Measurements from ENCODE around the gene CD2AP.

GRCh38 chr6:47477497-47478232, at the start of gene CD2AP:
- TF ChIP-seq EZH2phosphoT487 (IDR thresholded peaks at IDR 0.05; ENCODE audit: insufficient read depth, low read depth), result no peak
- TF ChIP-seq EZH2 (IDR thresholded peaks at IDR 0.05; ENCODE audit: insufficient read depth, poor library complexity, severe bottlenecking), result no peak
